Activated T-cell treated with anti-CD3 and anti-CD28 coated beads for 4 hours (primary cell): ENCODE measurements around the gene EDDM3A.

Experiments
- DNase-seq: peaks from one replicate; pipeline ENCODE4 v3.0.0-alpha.2; 2020

The EDDM3A gene

DNA sequence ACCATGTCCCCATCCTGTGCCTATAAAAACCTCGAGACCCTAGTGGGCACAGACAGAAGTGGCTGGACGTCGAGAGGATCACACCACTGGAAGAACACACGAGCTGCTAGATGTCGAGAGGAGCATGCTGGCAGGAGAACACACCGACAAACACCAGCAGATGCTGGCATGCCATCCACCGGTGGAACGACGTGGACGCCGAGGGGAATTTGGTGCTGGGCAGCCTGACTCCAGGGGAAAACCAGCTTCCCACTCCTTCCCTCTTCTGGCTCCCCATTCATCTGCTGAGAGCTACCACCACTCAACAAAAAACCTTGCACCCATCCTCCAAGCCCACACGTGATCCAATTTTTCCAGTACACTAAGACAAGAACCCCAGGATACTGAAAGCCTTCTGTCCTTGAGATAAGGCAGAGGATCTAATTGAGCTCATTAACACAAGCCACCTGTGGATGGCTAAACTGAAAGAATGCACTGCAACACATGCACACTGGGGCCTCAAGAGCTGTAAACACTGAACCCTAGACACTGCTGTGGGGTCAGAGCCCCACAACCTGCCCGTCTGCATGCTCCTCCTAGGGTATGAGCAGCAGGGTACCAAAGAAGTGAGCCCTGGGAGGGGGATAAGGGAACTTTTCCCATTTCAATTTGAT is 44.9 kb downstream of the EDDM3A start:
- no peak for DNase-seq

GRCh38 chr14:20791187-20791586 is 45.5 kb downstream of the EDDM3A start:
- DNase-seq = no peak

DNA sequence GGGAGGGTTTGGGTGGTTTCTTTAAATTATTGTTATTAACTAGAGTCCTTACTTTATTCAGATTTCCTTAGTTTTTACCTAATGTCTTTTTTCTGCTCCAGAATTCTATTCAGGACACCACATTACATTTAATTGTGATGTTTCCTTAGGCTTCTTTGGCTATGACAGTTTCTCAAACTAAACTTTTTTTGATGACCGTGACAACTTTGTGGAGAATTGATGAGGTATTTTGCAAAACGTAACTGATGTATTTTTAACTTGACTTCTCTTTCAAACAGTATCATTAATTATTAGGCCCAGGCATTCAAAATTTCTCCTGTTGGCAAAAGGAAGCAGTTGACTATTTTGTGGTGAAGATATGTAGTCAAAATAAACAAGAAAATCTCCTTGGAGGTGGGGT is 45.9 kb downstream of the EDDM3A start:
- DNase-seq = no peak

- DNase-seq = no peak
Observed at GRCh38 chr14:20792556-20792955, 46.9 kb downstream of the EDDM3A start.

GRCh38 chr14:20794644-20795369 is 49.1 kb downstream of the EDDM3A start:
- DNase-seq = no peak

DNA sequence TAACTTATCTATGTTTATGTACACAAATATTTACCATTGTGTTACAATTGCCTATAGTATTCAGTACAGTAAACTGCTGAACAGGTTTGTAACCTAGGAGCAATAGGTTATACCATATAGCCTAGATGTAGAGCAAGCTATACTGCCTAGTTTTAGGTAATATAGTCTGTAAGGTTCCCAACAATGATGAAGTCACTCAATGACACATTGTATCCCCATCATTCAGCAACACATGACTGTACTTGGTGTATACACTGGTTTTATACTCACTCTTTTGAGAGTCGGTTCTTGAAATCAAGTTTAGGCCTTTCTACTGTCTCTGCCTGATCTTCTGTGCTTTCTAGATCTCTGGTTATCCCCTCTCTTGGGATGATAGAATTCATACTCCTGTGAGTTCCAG is 51.5 kb downstream of the EDDM3A start:
- no peak for DNase-seq
